ENCODE results near the gene CAVIN2.

The CAVIN2 gene

GRCh38 chr2:191847764-191848163 lies 876 bp upstream of the CAVIN2 start:
- Histone ChIP-seq H3K9me2 (replicated peaks; ENCODE audit: low read depth, low read length) (no peaks in the 10 kb centered on the region), H3K4me3 (ENCODE audit: low read length, poor library complexity, severe bottlenecking) (no peak overlapping the region), H3K4me2 (ENCODE audit: low read depth, low read length, poor library complexity, severe bottlenecking) (no peak overlapping the region), H2AFZ (ENCODE audit: low read length) (no peak overlapping the region), H3K79me2 (ENCODE audit: insufficient read depth, low read length) (no peaks in the 10 kb centered on the region), H3K9ac (ENCODE audit: low read depth, low read length, poor library complexity, severe bottlenecking) (no peak overlapping the region), H3F3A (ENCODE audit: low read depth) (no peaks in the 10 kb centered on the region), H4K20me1 (ENCODE audit: insufficient read depth, low read length, poor library complexity, severe bottlenecking) (no peaks in the 10 kb centered on the region), H3K27me3 (ENCODE audit: insufficient read depth, low read length, poor library complexity, severe bottlenecking) (no peaks in the 10 kb centered on the region), H3K9me3 (ENCODE audit: insufficient read depth, low read depth, low read length) (no peaks in the 10 kb centered on the region), H3K4me1 (ENCODE audit: insufficient read depth, low read length, poor library complexity, severe bottlenecking) (no peaks in the 10 kb centered on the region), H3K36me3 (ENCODE audit: insufficient read depth, low read length) (no peaks in the 10 kb centered on the region)
- TF ChIP-seq EZH2phosphoT487 (IDR thresholded peaks at IDR 0.05; ENCODE audit: borderline replicate concordance), result no peak
- TF ChIP-seq CTCF (conservative IDR thresholded peaks at IDR 0.05; ENCODE audit: low read length), result no peak

- no peak overlapping the region for H2AFZ ChIP-seq (ENCODE audit: low read length)
- H3K9ac ChIP-seq (ENCODE audit: low read depth, low read length, poor library complexity, severe bottlenecking), result no peak overlapping the region
- H3K4me2 ChIP-seq (ENCODE audit: low read depth, low read length, poor library complexity, severe bottlenecking), result no peak overlapping the region
- no peaks in the 10 kb centered on the region for H3K4me1 ChIP-seq (ENCODE audit: insufficient read depth, low read length, poor library complexity, severe bottlenecking)
- H3F3A ChIP-seq (ENCODE audit: low read depth), result no peaks in the 10 kb centered on the region
- TF ChIP-seq CTCF (conservative IDR thresholded peaks at IDR 0.05; ENCODE audit: low read length), result no peak
- TF ChIP-seq EZH2phosphoT487 (IDR thresholded peaks at IDR 0.05; ENCODE audit: borderline replicate concordance), result no peak
- H3K4me3 ChIP-seq (ENCODE audit: low read length, poor library complexity, severe bottlenecking), result no peak overlapping the region
- no peaks in the 10 kb centered on the region for H4K20me1 ChIP-seq (ENCODE audit: insufficient read depth, low read length, poor library complexity, severe bottlenecking)
- no peaks in the 10 kb centered on the region for H3K9me3 ChIP-seq (ENCODE audit: insufficient read depth, low read depth, low read length)
- H3K79me2 ChIP-seq (ENCODE audit: insufficient read depth, low read length), result no peaks in the 10 kb centered on the region
- H3K27me3 ChIP-seq (ENCODE audit: insufficient read depth, low read length, poor library complexity, severe bottlenecking), result no peaks in the 10 kb centered on the region
- H3K36me3 ChIP-seq (ENCODE audit: insufficient read depth, low read length), result no peaks in the 10 kb centered on the region
- H3K9me2 ChIP-seq (replicated peaks; ENCODE audit: low read depth, low read length), result no peaks in the 10 kb centered on the region
Measured at GRCh38 chr2:191845876-191846514, 893 bp downstream of the CAVIN2 start.

GRCh38 chr2:191845248-191845715 lies 1.6 kb downstream of the CAVIN2 start:
- no peaks in the 10 kb centered on the region for H3K4me1 ChIP-seq (ENCODE audit: insufficient read depth, low read length, poor library complexity, severe bottlenecking)
- no peak overlapping the region for H3K4me2 ChIP-seq (ENCODE audit: low read depth, low read length, poor library complexity, severe bottlenecking)
- no peak overlapping the region for H2AFZ ChIP-seq (ENCODE audit: low read length)
- no peak overlapping the region for H3K4me3 ChIP-seq (ENCODE audit: low read length, poor library complexity, severe bottlenecking)
- H3K27me3 ChIP-seq (ENCODE audit: insufficient read depth, low read length, poor library complexity, severe bottlenecking), result no peaks in the 10 kb centered on the region
- TF ChIP-seq EZH2phosphoT487 (IDR thresholded peaks at IDR 0.05; ENCODE audit: borderline replicate concordance), result no peak
- no peak for TF ChIP-seq CTCF (conservative IDR thresholded peaks at IDR 0.05; ENCODE audit: low read length)
- H3K79me2 ChIP-seq (ENCODE audit: insufficient read depth, low read length), result no peaks in the 10 kb centered on the region
- no peaks in the 10 kb centered on the region for H3K36me3 ChIP-seq (ENCODE audit: insufficient read depth, low read length)
- H4K20me1 ChIP-seq (ENCODE audit: insufficient read depth, low read length, poor library complexity, severe bottlenecking), result no peaks in the 10 kb centered on the region
- H3F3A ChIP-seq (ENCODE audit: low read depth), result no peaks in the 10 kb centered on the region
- no peak overlapping the region for H3K9ac ChIP-seq (ENCODE audit: low read depth, low read length, poor library complexity, severe bottlenecking)
- no peaks in the 10 kb centered on the region for H3K9me3 ChIP-seq (ENCODE audit: insufficient read depth, low read depth, low read length)
- no peaks in the 10 kb centered on the region for H3K9me2 ChIP-seq (replicated peaks; ENCODE audit: low read depth, low read length)
